Vagina (tissue), 2 donors: Measurements from ENCODE around the gene DDR2.

ENCODE experiments used
- CTCF ChIP-seq, 3 experiments: fragments of 450-650 bp in 2 of 3; fragments of 200-600 bp in 1 of 3; sonication (generic) in 1 of 3; IDR thresholded peaks; one replicate each; pipeline ENCODE4 v1.5.1; 2017 to 2019; ENCODE audit warnings: antibody characterized with exemption in 3 of 3, mild to moderate bottlenecking in 2 of 3, moderate library complexity in 2 of 3
- POLR2A ChIP-seq, 2 donors: fragments of 450-650 bp; IDR thresholded peaks; one replicate each; pipeline ENCODE4 v1.6.1; 2017; ENCODE audit warnings: antibody characterized with exemption in 2 of 2, mild to moderate bottlenecking in 2 of 2, moderate library complexity in 2 of 2

- TF ChIP-seq CTCF (IDR thresholded peaks at IDR 0.05) (no peak), POLR2A (IDR thresholded peaks at IDR 0.05) (no peak)
Observed at GRCh38 chr1:162663589-162664106, 31.4 kb downstream of the DDR2 start.
